Fibroblast of villous mesenchyme (primary cell): Measurements from ENCODE around the gene NTNG2. TPM values are rescaled to one million over a fixed set of nuclear protein-coding genes. Genes with fewer than 3 reads are reported as not detected.

Source experiments
- DNase-seq: peaks from one replicate; pipeline ENCODE4 v3.0.0-alpha.2; 2010; ENCODE audit warnings: low read depth
- H3K4me3 ChIP-seq: 2 replicates; pipeline ENCODE4 v1.5.1; 2011; ENCODE audit warnings: low read depth, mild to moderate bottlenecking, low read length
- total RNA-seq: library from RNA; depleted of rRNA; stranded (reverse); fragments of >200 nt; gene quantifications from 2 replicates; pipeline ENCODE4 v1.2.3, GENCODE V29; 2012
- TF ChIP-seq, protein P1 (sequence below): IDR thresholded peaks from 2 replicates; pipeline ENCODE4 v1.5.1; 2012; ENCODE audit warnings: low read depth, mild to moderate bottlenecking, low read length; ENCODE audit not compliant: insufficient read depth

NTNG2 gene
- total RNA-seq, 1 donor = 0.86 TPM

DNA sequence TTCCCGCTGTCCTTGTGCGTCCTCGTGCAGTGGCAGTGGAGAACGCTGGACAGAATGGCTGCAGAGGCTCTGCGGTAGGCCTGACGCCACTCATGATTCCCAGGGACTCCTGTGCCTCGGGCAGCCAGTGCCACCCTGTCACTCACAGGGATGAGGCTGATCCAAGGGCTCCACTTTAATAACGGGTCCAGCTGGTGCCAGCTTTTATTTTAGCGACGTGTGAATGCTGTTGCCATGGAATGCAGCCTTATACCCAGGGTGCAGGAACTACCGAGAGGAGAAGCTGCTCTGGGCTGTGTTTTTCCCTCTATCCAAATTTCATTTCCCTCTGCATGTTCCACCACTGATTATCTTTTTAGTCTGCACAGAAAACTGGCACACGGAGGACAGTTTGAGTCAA, 15.8 kb upstream of the NTNG2 start:
- TF ChIP-seq, protein P1, sequence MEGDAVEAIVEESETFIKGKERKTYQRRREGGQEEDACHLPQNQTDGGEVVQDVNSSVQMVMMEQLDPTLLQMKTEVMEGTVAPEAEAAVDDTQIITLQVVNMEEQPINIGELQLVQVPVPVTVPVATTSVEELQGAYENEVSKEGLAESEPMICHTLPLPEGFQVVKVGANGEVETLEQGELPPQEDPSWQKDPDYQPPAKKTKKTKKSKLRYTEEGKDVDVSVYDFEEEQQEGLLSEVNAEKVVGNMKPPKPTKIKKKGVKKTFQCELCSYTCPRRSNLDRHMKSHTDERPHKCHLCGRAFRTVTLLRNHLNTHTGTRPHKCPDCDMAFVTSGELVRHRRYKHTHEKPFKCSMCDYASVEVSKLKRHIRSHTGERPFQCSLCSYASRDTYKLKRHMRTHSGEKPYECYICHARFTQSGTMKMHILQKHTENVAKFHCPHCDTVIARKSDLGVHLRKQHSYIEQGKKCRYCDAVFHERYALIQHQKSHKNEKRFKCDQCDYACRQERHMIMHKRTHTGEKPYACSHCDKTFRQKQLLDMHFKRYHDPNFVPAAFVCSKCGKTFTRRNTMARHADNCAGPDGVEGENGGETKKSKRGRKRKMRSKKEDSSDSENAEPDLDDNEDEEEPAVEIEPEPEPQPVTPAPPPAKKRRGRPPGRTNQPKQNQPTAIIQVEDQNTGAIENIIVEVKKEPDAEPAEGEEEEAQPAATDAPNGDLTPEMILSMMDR = no peak
- H3K4me3 ChIP-seq = no peak overlapping the region
- DNase-seq = no peak

- no peak overlapping the region for H3K4me3 ChIP-seq
- no peak for DNase-seq
- TF ChIP-seq, protein P1 = no peak
Observed at GRCh38 chr9:132146575-132146974, 15.3 kb upstream of the NTNG2 start.

DNA sequence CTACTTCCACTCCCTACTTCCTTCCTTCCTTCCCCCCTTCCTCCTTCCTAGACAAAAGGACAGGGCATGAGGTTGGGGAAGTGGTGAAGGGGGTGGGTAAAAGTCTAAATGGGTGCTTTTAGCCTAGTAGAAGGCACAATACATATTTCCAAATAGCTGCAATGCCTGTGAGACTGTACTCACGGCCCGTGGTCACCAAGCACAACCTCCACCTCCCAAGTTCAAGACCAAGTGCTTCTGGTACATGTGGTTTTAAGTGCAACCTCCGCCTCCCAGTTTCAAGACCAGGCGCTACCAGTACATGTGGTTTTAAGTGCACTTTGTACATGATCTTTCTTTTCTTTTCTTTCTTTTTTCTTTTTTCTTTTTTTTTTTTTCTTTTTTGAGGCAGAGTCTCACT, 14.5 kb upstream of the NTNG2 start:
- TF ChIP-seq, protein P1 = no peak
- DNase-seq = no peak

GRCh38 chr9:132147839-132148238, 14.0 kb upstream of the NTNG2 start:
- no peak overlapping the region for H3K4me3 ChIP-seq
- DNase-seq = no peak
- TF ChIP-seq, protein P1 = no peak

More for the DNA sequence above, 14.5 kb upstream of the NTNG2 start:
- H3K4me3 ChIP-seq = no peak overlapping the region

- TF ChIP-seq, protein P1 = no peak
- no peak overlapping the region for H3K4me3 ChIP-seq
- no peak for DNase-seq
Observed at GRCh38 chr9:132150256-132150655, 11.6 kb upstream of the NTNG2 start.

- TF ChIP-seq, protein P1 = no peak
- DNase-seq = no peak
Observed at GRCh38 chr9:132151118-132151517, 10.7 kb upstream of the NTNG2 start.

GRCh38 chr9:132152231-132152630, 9.6 kb upstream of the NTNG2 start:
- H3K4me3 ChIP-seq = no peak overlapping the region
- TF ChIP-seq, protein P1 = no peak
- DNase-seq = no peak

More at GRCh38 chr9:132151118-132151517, 10.7 kb upstream of the NTNG2 start:
- H3K4me3 ChIP-seq = no peak overlapping the region
